Mesenchymal stem cell (in vitro differentiated cells and primary cell): ENCODE data around the gene CSRP2.

Experiments used
- DNase-seq: peaks from one replicate; pipeline ENCODE4 v3.0.0-alpha.2; 2013
- H2AFZ ChIP-seq: one replicate; pipeline ENCODE4 v1.6.1; 2013; ENCODE audit warnings: low read depth, mild to moderate bottlenecking, control low read depth, inconsistent platforms, low read length, moderate library complexity
- H2AK5ac ChIP-seq: 2 replicates; pipeline ENCODE4 v1.6.1; 2013; ENCODE audit warnings: low read length, moderate library complexity, mild to moderate bottlenecking, inconsistent platforms; ENCODE audit not compliant: severe bottlenecking
- H2BK120ac ChIP-seq: one replicate; pipeline ENCODE4 v1.6.1; 2013; ENCODE audit warnings: low read depth, mild to moderate bottlenecking, inconsistent platforms, low read length, moderate library complexity
- H2BK12ac ChIP-seq, 2 experiments: one replicate each; pipeline ENCODE4 v1.6.1; 2013; ENCODE audit warnings: inconsistent platforms in 2 of 2, low read length in 2 of 2, mild to moderate bottlenecking in 2 of 2, moderate library complexity in 2 of 2, control low read depth in 1 of 2
- H2BK15ac ChIP-seq: one replicate; pipeline ENCODE4 v1.6.1; 2013; ENCODE audit warnings: mild to moderate bottlenecking, low read depth, inconsistent platforms; ENCODE audit not compliant: poor library complexity, severe bottlenecking
- H2BK5ac ChIP-seq: 2 replicates; pipeline ENCODE4 v1.6.1; 2013; ENCODE audit warnings: low read depth, mild to moderate bottlenecking, low read length, control low read depth, inconsistent platforms; ENCODE audit not compliant: poor library complexity, severe bottlenecking
- H3K14ac ChIP-seq, 2 experiments: one replicate each; pipeline ENCODE4 v1.6.1; 2013; ENCODE audit warnings: inconsistent platforms in 2 of 2, low read length in 2 of 2, control low read depth in 1 of 2, mild to moderate bottlenecking in 1 of 2, moderate library complexity in 1 of 2
- H3K18ac ChIP-seq, 2 experiments: one replicate each; pipeline ENCODE4 v1.6.1; 2013; ENCODE audit warnings: inconsistent platforms in 2 of 2, low read length in 2 of 2, control low read depth in 1 of 2, low read depth in 1 of 2, mild to moderate bottlenecking in 1 of 2
- H3K23ac ChIP-seq, 2 experiments: one replicate each; pipeline ENCODE4 v1.6.1; 2013; ENCODE audit warnings: inconsistent platforms in 2 of 2, low read length in 2 of 2, mild to moderate bottlenecking in 2 of 2, moderate library complexity in 2 of 2, control low read depth in 1 of 2
- H3K27ac ChIP-seq: 2 replicates; pipeline ENCODE4 v1.5.1; 2013; ENCODE audit warnings: mild to moderate bottlenecking, moderate library complexity, low read length, control low read depth, inconsistent platforms; ENCODE audit not compliant: poor library complexity, severe bottlenecking
- H3K27me3 ChIP-seq, 2 experiments: 2 replicates each; pipeline versions ENCODE4 v1.6.1 to v1.7.0; 2013; ENCODE audit warnings: low read length in 2 of 2, mild to moderate bottlenecking in 2 of 2, moderate library complexity in 2 of 2, control low read depth in 1 of 2, inconsistent platforms in 1 of 2; ENCODE audit not compliant: control insufficient read depth in 1 of 2, insufficient read depth in 1 of 2
- H3K36me3 ChIP-seq, 2 experiments: 2 replicates each; pipeline versions ENCODE4 v1.6.1 to v1.7.0; 2013; ENCODE audit warnings: low read length in 2 of 2, control low read depth in 1 of 2, inconsistent platforms in 1 of 2, low read depth in 1 of 2, mild to moderate bottlenecking in 1 of 2; ENCODE audit not compliant: insufficient read depth in 2 of 2, control insufficient read depth in 1 of 2
- H3K4ac ChIP-seq, 2 experiments: one replicate each; pipeline ENCODE4 v1.6.1; 2013; ENCODE audit warnings: inconsistent platforms in 2 of 2, low read length in 2 of 2, mild to moderate bottlenecking in 2 of 2, moderate library complexity in 2 of 2, control low read depth in 1 of 2, low read depth in 1 of 2
- H3K4me1 ChIP-seq: 2 replicates; pipeline ENCODE4 v1.6.1; 2013; ENCODE audit warnings: low read depth, low read length, control low read depth; ENCODE audit not compliant: control insufficient read depth, insufficient read depth
- H3K4me2 ChIP-seq: 2 replicates; pipeline ENCODE4 v1.6.1; 2013; ENCODE audit warnings: low read length, mild to moderate bottlenecking, inconsistent platforms; ENCODE audit not compliant: poor library complexity, severe bottlenecking
- H3K4me3 ChIP-seq, 2 experiments: 2 replicates each; pipeline versions ENCODE4 v1.5.1 to v1.7.0; 2013; ENCODE audit warnings: low read length in 2 of 2, mild to moderate bottlenecking in 2 of 2, control low read depth in 1 of 2, low read depth in 1 of 2; ENCODE audit not compliant: insufficient read depth in 1 of 2
- H3K79me1 ChIP-seq: replicated peaks from 2 replicates; pipeline ENCODE4 v1.6.1; 2013; ENCODE audit warnings: mild to moderate bottlenecking, control low read depth, low read length, inconsistent platforms; ENCODE audit not compliant: poor library complexity, severe bottlenecking
- H3K9ac ChIP-seq: 2 replicates; pipeline ENCODE4 v1.7.0; 2013; ENCODE audit warnings: mild to moderate bottlenecking, low read length, moderate library complexity
- H3K9me3 ChIP-seq: 2 replicates; pipeline ENCODE4 v1.7.0; 2013; ENCODE audit warnings: mild to moderate bottlenecking, low read length; ENCODE audit not compliant: control insufficient read depth
- H4K8ac ChIP-seq: one replicate; pipeline ENCODE4 v1.6.1; 2013; ENCODE audit warnings: inconsistent platforms, mild to moderate bottlenecking, low read length, moderate library complexity
- H4K91ac ChIP-seq: one replicate; pipeline ENCODE4 v1.6.1; 2013; ENCODE audit warnings: mild to moderate bottlenecking, low read length, inconsistent platforms
- WGBS: methylation state at CpG from one replicate; pipeline ENCODE4 v1.1.7; 2013; ENCODE audit warnings: mixed read lengths; 5-methylcytosine and 5-hydroxymethylcytosine counted together

CSRP2 gene

DNA sequence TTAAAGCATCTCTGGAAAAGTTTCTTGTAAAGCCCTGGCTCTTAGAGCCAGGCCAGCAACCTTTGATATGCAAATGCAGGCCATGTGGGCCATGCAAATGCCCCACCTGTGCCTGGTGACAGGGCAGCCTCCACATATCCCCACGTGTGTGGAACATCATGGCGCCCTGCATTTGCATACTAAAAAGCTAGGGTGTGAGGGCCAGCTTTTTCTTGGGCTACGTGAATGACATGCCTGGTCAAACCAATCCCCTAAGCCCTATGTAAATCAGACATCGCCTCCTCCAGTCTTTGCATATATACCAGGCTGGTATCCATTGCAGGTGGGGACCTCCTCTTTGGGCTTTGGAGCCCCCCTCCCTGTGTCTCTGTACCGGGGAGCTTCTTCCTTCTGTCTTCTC is 6.4 kb downstream of the CSRP2 start:
- Histone ChIP-seq H2BK5ac (no peak overlapping the region), H2BK12ac (no peak overlapping the region), H2BK15ac (no peak overlapping the region), H3K4ac (no peak overlapping the region), H2BK120ac (no peak overlapping the region), H2AFZ (no peak overlapping the region), H3K9ac (no peak overlapping the region), H3K23ac (no peak overlapping the region), H3K9me3 (no peaks in the 10 kb centered on the region), H3K27ac (no peak overlapping the region), H4K91ac (no peak overlapping the region), H3K27me3 (no peaks in the 10 kb centered on the region), H3K36me3 (no peaks in the 10 kb centered on the region), H3K4me2 (no peak overlapping the region), H3K4me3 (no peak overlapping the region), H3K4me1 (peaks cover 1% of the 10 kb centered on the region), H4K8ac (no peak overlapping the region), H3K18ac (no peak overlapping the region), H3K79me1 (peaks cover 29% of the 10 kb centered on the region), H2AK5ac (no peak overlapping the region), H3K14ac (no peak overlapping the region)
- WGBS = 84% methylated on average over 5 of the region's 5 CpGs
- DNase-seq = no peak

DNA sequence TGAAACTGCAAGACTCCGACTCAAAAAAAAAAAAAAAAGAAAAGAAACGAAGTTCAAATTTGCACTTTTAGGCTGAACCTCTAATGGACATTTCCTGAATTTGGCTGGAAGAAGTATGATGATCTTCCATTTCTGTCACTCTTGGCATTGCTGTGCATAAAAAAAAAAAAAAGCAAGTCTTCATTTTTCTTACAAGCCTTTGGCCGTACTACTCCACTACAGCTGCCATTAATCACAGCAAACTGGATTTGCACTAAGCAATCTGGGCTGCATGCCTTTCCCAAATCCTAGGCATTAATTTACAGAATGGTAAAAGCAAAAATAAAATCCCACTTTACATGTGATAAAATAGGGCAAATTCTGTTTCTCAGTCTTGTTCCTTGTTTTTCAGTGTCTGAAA is 7.1 kb downstream of the CSRP2 start:
- H3K4ac ChIP-seq = no peak overlapping the region
- no peak overlapping the region for H4K91ac ChIP-seq
- 93% methylated on average over 3 of the region's 3 CpGs for WGBS
- H3K4me2 ChIP-seq = no peak overlapping the region
- H2BK120ac ChIP-seq = no peak overlapping the region
- H4K8ac ChIP-seq = no peak overlapping the region
- no peak overlapping the region for H3K4me3 ChIP-seq
- no peak overlapping the region for H2AK5ac ChIP-seq
- no peaks in the 10 kb centered on the region for H3K9me3 ChIP-seq
- H3K4me1 ChIP-seq = peaks cover 1% of the 10 kb centered on the region
- H3K23ac ChIP-seq = no peak overlapping the region
- no peak overlapping the region for H3K27ac ChIP-seq
- no peak for DNase-seq
- no peak overlapping the region for H2BK5ac ChIP-seq
- H2BK15ac ChIP-seq = no peak overlapping the region
- H3K9ac ChIP-seq = no peak overlapping the region
- no peak overlapping the region for H2BK12ac ChIP-seq
- no peaks in the 10 kb centered on the region for H3K27me3 ChIP-seq
- H3K14ac ChIP-seq = no peak overlapping the region
- peaks cover 25% of the 10 kb centered on the region for H3K79me1 ChIP-seq
- H3K36me3 ChIP-seq = no peaks in the 10 kb centered on the region
- no peak overlapping the region for H2AFZ ChIP-seq
- no peak overlapping the region for H3K18ac ChIP-seq

DNA sequence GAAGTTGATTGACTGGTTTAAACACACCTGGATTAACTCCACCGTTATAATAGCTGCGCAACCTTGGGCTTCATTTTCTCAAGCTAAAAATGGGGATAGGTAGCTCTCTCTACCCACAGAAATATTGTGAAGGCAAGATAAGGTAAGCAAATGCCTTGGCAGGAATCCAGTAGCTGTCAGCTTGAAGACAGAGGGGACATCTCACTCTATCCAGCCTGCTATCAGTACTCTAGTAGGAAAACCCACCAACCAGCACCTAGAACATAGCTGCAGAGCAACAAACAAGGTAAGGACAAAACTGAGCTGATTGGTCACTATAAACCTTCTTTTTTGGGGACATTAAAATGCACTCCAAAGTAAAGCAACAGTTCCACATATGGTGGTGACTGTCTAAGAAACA is 7.7 kb downstream of the CSRP2 start:
- Histone ChIP-seq H2BK15ac (no peak overlapping the region), H2AK5ac (no peak overlapping the region), H2BK120ac (no peak overlapping the region), H3K27me3 (no peaks in the 10 kb centered on the region), H4K8ac (no peak overlapping the region), H3K36me3 (no peaks in the 10 kb centered on the region), H3K27ac (no peak overlapping the region), H3K4me1 (peaks cover 1% of the 10 kb centered on the region), H3K4ac (no peak overlapping the region), H3K9ac (no peak overlapping the region), H3K23ac (no peak overlapping the region), H2BK5ac (no peak overlapping the region), H2BK12ac (no peak overlapping the region), H3K9me3 (no peaks in the 10 kb centered on the region), H3K4me3 (no peak overlapping the region), H3K79me1 (peaks cover 21% of the 10 kb centered on the region), H2AFZ (no peak overlapping the region), H3K18ac (no peak overlapping the region), H4K91ac (no peak overlapping the region), H3K14ac (no peak overlapping the region), H3K4me2 (no peak overlapping the region)
- DNase-seq = no peak
- WGBS = 100% methylated on average over 2 of the region's 2 CpGs

DNA sequence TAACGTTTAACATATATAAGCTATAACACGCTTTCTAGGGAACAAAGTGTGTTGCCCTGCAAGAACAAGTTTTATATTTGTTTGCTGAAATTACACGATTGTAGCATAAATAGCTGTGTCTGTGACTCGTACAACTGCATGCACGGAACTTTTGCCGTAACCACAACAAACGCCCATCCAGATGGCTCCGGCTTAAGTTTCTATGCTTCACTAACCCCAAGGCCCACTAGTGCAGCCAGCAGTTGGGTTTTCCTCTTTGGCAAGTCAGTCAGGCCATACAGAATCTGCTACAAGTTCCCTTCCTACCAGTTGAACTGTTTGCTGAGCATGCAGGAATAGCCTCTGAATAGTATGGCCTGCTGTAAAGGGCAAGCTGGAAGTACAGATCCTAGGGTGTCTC is 12.1 kb downstream of the CSRP2 start:
- H3K4me1 ChIP-seq = peaks cover 4% of the 10 kb centered on the region
- no peak overlapping the region for H2BK5ac ChIP-seq
- peak; percentile 90 for DNase-seq
- no peak overlapping the region for H3K14ac ChIP-seq
- no peak overlapping the region for H3K23ac ChIP-seq
- no peak overlapping the region for H3K18ac ChIP-seq
- 48% methylated on average over 7 of the region's 8 CpGs for WGBS
- no peak overlapping the region for H2BK120ac ChIP-seq
- peaks cover 9% of the 10 kb centered on the region for H3K79me1 ChIP-seq
- no peaks in the 10 kb centered on the region for H3K27me3 ChIP-seq
- H2BK12ac ChIP-seq = no peak overlapping the region
- no peak overlapping the region for H2BK15ac ChIP-seq
- peak overlapping the region; percentile 17 for H3K4me2 ChIP-seq
- H3K9me3 ChIP-seq = no peaks in the 10 kb centered on the region
- H2AFZ ChIP-seq = no peak overlapping the region
- no peak overlapping the region for H4K8ac ChIP-seq
- H3K27ac ChIP-seq = no peak overlapping the region
- no peak overlapping the region for H3K4ac ChIP-seq
- H4K91ac ChIP-seq = no peak overlapping the region
- no peak overlapping the region for H2AK5ac ChIP-seq
- H3K4me3 ChIP-seq = no peak overlapping the region
- H3K36me3 ChIP-seq = no peaks in the 10 kb centered on the region
- H3K9ac ChIP-seq = no peak overlapping the region
